T-helper 17 cell (primary cell): ENCODE measurements around the gene PIK3C2B. TPM values are rescaled to one million over a fixed set of nuclear protein-coding genes. Genes with fewer than 3 reads are reported as not detected.

Experiments used
- ATAC-seq: fragments of 150-1000 bp; cut with Tn5 transposase; 2 replicates; pipeline ENCODE4 v1.10.0; 2021; ENCODE audit warnings: mild to moderate bottlenecking, moderate library complexity
- DNase-seq, 3 donors: peaks; one replicate each; pipeline versions ENCODE4 v3.0.0 to v3.0.0-alpha.2; 2020 to 2021
- H3K9me3 ChIP-seq: one replicate; pipeline ENCODE4 v1.7.0; 2013; ENCODE audit warnings: low read length, mild to moderate bottlenecking; ENCODE audit not compliant: control insufficient read depth, poor library complexity, severe bottlenecking
- H3K27ac Mint-ChIP-seq: one replicate; pipeline ENCODE4 v1.8.0; 2022; ENCODE audit warnings: mild to moderate bottlenecking, moderate library complexity, mixed read lengths
- H3K27me3 Mint-ChIP-seq: one replicate; pipeline ENCODE4 v1.8.0; 2022; ENCODE audit warnings: mixed read lengths
- H3K36me3 Mint-ChIP-seq: one replicate; pipeline ENCODE4 v1.8.0; 2022; ENCODE audit warnings: low read depth, mixed read lengths
- H3K4me1 Mint-ChIP-seq: one replicate; pipeline ENCODE4 v1.8.0; 2022; ENCODE audit warnings: mild to moderate bottlenecking, mixed read lengths
- H3K4me3 Mint-ChIP-seq: one replicate; pipeline ENCODE4 v1.8.0; 2022; ENCODE audit warnings: mild to moderate bottlenecking, moderate library complexity, mixed read lengths
- total RNA-seq, 4 donors: library from RNA in 2 of 4; stranded (reverse) in 2 of 4; gene quantifications; one replicate each; pipeline ENCODE4 v1.2.3 and lab custom pipeline; 2022 to 2026

Gene PIK3C2B
- total RNA-seq, 2 donors from 2014 or later = 35.7 to 51.9 TPM

DNA sequence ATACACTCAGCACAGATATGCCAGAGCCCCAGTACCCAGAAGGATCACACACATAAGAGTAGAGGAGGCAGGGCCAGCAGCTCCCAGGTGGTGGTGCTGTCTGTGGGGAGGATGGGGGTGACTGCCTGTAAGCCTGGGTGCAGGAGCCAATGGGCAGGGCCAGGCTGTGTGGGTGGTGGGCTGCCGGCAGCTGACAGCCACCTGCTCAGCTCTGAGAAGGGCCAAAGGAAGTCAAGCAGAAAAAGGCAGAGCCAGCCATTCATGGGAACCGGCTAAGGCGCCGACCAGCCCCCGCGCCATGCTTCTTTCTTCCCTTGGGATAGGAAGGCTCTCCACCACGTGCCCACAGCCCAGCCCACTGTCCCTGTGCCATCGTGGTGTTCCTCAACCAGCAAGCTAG, 14.1 kb downstream of the PIK3C2B start:
- H3K27me3 Mint-ChIP-seq = no peaks in the 10 kb centered on the region
- no peak overlapping the region for H3K4me3 Mint-ChIP-seq
- peaks cover 2% of the 10 kb centered on the region for H3K36me3 Mint-ChIP-seq
- peak overlapping the region; percentile 92 for H3K27ac Mint-ChIP-seq
- DNase-seq (no peak), ATAC-seq (peak; percentile 38)
- peaks cover 68% of the 10 kb centered on the region for H3K4me1 Mint-ChIP-seq
- no peaks in the 10 kb centered on the region for H3K9me3 ChIP-seq

DNA sequence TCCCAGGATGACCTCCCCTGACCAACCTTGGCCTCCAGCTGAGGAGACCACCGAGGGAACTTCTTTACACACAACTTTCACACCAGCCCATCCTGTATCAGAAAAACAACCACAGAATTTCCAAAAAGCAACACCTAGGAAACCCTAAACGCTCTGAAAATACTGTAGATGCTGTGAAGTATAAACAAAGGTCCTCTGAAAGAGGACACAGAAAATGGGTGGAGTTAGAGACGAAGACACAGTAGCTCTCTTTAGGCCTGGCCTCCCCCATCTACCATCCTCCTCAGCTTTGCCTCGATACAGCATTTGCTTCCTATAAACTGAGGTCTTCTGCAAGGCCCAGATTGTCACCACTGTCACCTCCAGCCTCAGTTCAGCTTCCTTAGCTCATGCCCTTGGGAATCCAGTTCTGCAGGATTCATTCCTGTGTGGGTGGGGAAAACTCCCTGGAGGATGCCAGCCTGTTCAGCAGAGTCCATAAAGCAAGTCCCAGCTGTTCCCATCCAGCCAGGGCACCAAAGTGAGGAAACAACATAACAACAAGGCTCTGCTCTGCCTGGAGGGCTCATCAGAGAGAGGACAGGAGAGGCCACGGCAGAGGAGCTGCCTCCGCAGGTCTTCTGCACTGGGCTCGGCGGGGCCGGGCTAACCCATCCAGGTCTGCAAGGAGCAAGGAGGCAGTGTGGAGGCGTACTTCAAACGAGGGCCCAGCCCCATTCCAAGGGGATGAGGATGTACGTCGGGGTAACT, 15.0 kb downstream of the PIK3C2B start:
- H3K4me3 Mint-ChIP-seq = peak overlapping the region; percentile 12
- H3K36me3 Mint-ChIP-seq = peaks cover 4% of the 10 kb centered on the region
- no peak for ATAC-seq
- no peaks in the 10 kb centered on the region for H3K9me3 ChIP-seq
- H3K4me1 Mint-ChIP-seq = peaks cover 71% of the 10 kb centered on the region
- DNase-seq = no peak
- H3K27me3 Mint-ChIP-seq = no peaks in the 10 kb centered on the region
- H3K27ac Mint-ChIP-seq = peak overlapping the region; percentile 92

DNA sequence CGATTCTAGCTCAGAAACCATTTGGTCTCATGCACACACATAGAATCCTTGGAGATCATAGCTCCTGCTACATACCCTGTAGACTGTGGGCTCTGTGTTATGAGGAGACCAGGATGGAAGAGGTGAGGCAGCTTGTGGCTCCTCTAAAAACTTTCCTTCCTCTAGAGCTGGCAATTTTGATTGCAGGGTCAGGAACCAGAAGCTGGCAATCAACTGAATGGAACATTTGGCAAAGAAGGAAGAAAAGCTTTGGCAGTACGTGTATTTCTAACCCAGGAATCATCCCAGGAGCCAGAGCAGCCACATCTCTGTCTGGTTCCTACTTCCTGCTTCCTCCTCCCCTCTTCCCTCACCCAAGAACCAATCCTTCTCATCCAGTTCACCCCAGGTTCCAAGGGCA, 15.7 kb downstream of the PIK3C2B start:
- no peaks in the 10 kb centered on the region for H3K27me3 Mint-ChIP-seq
- ATAC-seq (no peak), DNase-seq (no peak)
- H3K27ac Mint-ChIP-seq = peak overlapping the region; percentile 92
- peaks cover 7% of the 10 kb centered on the region for H3K36me3 Mint-ChIP-seq
- H3K9me3 ChIP-seq = no peaks in the 10 kb centered on the region
- peak overlapping the region; percentile 12 for H3K4me3 Mint-ChIP-seq
- H3K4me1 Mint-ChIP-seq = peaks cover 75% of the 10 kb centered on the region

DNA sequence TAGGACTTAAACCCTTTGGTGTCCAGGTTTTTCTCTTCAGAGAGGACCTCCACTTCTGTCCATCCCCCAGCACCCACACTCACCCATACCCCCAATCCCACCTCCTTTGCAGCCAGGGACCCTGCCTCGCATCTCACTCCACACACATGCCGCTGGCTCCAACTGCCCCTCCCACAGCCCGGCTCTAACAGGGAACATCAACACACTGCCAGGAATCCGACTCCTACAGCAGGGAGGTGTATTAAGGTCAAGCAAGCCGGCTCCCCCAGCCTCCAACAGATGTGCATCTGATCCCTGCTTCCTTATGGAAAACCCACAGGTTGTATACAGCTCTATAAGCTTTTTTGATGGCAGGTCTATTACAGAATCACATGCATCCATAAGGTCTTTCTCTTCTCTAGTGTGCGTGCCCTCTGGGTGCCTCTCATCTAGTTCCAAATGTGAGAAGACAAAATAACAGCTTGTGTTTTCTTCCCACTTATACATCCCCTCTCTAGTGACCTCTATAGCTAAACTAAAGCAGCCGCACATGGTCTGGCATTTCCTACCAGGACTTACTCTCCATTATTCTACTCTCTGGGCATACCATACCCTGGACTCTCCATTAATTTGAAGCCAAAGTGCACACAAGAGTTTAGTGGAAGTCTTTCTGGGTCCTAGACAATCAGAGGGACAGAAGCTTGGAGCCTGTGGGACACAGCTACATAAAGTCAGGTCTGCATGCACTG, 16.3 kb downstream of the PIK3C2B start:
- H3K9me3 ChIP-seq = no peaks in the 10 kb centered on the region
- DNase-seq = no peak
- Mint-ChIP-seq H3K4me3 (peak overlapping the region; percentile 33), H3K27ac (peak overlapping the region; percentile 92), H3K36me3 (peaks cover 7% of the 10 kb centered on the region), H3K4me1 (peaks cover 75% of the 10 kb centered on the region), H3K27me3 (no peaks in the 10 kb centered on the region)
- no peak for ATAC-seq

DNA sequence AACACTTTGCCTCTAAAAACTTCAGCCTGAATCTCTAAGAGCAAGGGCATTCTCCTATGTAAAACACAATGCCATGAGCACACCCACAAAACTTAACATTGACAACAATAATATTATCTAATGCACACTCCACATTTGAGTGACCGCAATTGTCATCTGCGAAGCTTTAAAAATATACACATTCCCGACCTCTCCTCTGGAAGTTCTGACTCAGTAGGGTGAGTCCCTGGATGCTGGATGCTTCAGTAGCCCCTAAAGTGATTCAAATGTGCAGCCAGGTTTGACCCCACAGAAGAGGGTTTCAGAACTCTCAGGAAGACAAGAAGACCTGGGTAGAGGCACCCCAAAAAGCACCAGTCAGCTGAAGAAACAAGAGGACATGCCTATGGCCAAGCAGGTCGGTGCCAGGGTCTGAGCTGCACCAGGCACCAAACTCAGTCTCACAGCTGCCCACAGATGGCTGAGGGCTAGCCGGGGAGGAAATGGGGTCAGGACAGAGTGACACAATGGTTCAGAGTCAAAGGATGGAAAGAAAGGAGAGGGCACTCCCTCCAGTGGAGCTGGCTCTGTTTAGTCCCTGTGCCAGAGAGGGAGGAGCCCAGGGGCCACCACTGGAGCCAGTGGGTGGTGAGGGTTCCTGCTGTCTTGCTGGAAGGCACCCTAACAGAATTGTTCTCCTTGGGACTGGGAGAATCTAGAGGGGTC, 17.4 kb downstream of the PIK3C2B start:
- Mint-ChIP-seq H3K4me3 (peak overlapping the region; percentile 63), H3K36me3 (peaks cover 7% of the 10 kb centered on the region), H3K27ac (peak overlapping the region; percentile 92), H3K27me3 (no peaks in the 10 kb centered on the region), H3K4me1 (peaks cover 70% of the 10 kb centered on the region)
- ATAC-seq (no peak), DNase-seq (no peak)
- H3K9me3 ChIP-seq = no peaks in the 10 kb centered on the region

DNA sequence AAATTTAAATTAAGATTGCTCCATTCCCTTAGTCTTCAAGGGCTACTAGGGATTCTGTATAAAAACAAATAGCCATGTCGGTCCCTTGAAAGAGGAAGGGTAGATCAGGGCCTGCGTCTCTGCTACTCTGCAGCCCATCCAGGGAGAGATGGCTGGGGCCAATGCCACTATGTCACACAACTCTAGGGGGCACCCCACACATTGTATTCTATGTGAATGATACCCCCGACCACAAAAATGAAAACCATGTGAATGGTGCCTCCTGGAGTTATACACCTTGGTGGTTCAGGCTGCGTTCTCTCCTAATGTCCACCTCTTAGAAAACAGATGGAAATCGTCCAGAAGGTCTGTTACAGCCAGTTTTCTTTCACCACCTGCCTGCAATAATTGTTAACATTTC, 18.0 kb downstream of the PIK3C2B start:
- DNase-seq = no peak
- Mint-ChIP-seq H3K27ac (peak overlapping the region; percentile 54), H3K4me3 (no peak overlapping the region), H3K36me3 (peaks cover 7% of the 10 kb centered on the region), H3K4me1 (peaks cover 68% of the 10 kb centered on the region), H3K27me3 (no peaks in the 10 kb centered on the region)
- no peak for ATAC-seq
- no peaks in the 10 kb centered on the region for H3K9me3 ChIP-seq

DNA sequence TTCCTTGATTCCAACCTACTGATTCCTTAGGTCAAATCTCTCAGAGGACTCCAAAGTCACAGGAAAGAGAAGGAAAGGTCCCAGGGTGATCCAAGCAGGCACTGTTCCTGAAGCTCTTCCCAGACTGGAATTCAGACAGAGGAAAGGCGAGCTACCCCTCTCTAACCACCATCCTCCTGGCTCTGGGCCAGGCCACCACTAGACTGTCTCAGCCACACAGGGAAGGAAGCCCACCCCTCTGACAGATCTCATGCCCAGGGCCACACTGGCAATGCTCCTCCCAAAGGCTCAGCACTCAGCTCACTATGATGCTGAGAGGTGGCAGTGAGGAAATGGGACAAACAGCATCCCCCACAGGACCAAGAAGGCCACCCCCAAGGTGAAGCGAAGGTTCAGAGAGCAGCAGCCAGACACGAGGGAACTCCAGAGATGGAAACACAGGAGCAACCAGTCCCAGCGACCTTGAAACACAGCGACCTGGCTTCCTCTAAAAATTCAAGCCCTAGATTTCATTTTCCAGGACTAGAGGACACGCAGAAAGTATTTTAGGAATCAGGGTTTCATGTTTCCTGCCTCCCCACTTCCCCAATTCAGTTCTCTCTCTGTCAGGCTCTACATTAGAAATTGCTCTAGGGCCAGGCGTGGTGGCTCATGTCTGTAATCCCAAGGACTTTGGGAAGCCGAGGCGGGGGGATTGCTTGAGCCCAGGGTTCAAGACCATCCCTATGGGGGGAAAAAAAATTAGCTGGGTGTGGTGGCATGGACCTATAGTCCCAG, 18.8 kb downstream of the PIK3C2B start:
- ATAC-seq (no peak), DNase-seq (no peak)
- no peaks in the 10 kb centered on the region for H3K9me3 ChIP-seq
- H3K4me3 Mint-ChIP-seq = peak overlapping the region; percentile 31
- peaks cover 62% of the 10 kb centered on the region for H3K4me1 Mint-ChIP-seq
- H3K27ac Mint-ChIP-seq = peak overlapping the region; percentile 54
- no peaks in the 10 kb centered on the region for H3K27me3 Mint-ChIP-seq
- H3K36me3 Mint-ChIP-seq = peaks cover 7% of the 10 kb centered on the region

DNA sequence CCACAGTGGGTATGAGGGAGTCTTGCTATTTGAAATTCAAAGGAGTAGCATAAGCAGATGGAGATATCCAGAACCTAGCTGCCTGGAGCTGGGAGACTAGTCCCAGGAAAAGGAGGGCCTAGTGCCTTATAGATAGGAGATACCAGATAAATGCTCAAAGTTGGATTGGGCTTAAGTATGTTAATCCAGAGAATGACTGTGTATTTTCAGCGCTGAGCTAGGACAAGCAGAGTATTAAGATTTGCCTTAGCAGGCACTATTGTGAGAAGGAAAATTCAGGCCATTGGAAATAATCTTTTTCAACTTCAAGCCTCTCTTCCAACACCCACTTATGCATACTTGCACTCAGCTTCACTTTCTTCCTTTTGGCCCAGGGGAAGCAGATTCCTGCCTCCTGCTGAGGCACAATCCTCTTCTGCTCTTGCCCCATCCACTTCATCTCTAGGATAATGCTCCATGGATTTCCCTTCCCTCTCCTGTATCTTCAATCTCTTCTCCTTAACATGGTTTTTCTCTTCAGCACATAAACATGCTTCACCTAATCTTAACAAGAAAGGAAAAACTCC, 21.1 kb downstream of the PIK3C2B start:
- H3K9me3 ChIP-seq = no peaks in the 10 kb centered on the region
- Mint-ChIP-seq H3K4me1 (peaks cover 44% of the 10 kb centered on the region), H3K4me3 (no peak overlapping the region), H3K36me3 (peaks cover 5% of the 10 kb centered on the region), H3K27ac (peak overlapping the region; percentile 71), H3K27me3 (no peaks in the 10 kb centered on the region)
- ATAC-seq = no peak
- no peak for DNase-seq

DNA sequence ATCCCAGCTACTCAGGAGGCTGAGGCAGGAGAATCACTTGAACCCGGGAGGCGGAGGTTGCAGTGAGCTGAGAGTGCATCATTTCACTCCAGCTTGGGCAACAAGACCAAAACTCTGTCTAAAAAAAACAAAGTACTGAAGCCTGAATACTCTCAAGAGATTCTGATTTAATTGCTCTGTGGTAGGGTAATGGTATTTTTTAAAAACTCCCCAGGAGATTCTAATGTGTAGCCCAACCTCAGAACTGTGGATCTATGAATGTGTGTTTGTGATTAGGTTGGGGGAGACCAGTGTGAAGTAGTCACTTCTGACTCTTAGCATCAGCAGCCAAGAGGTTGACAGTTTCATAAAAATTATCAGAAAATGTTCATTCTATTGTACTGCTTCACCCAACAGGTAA, 21.9 kb downstream of the PIK3C2B start:
- Mint-ChIP-seq H3K4me3 (no peak overlapping the region), H3K4me1 (peaks cover 40% of the 10 kb centered on the region), H3K27ac (peak overlapping the region; percentile 71), H3K36me3 (peaks cover 7% of the 10 kb centered on the region), H3K27me3 (no peaks in the 10 kb centered on the region)
- H3K9me3 ChIP-seq = no peaks in the 10 kb centered on the region
- no peak for DNase-seq
- no peak for ATAC-seq

DNA sequence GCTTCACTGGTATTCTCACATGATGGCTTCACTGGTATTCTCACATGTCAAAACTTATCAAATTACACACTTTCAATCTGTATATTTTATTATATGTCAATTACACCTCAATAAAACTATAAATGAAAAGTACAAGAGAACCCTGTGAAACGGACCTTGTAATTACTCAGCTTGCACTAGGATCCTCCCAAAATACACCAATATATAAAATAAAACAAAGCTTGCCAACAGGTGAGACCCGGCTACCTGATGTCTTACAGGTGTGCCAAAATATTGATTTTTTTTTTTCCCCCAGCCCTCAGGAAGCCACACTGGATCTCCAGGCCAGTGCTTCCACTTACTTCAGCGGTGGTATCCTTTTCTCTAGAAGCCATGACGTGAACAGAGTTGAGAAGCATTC, 22.9 kb downstream of the PIK3C2B start:
- ATAC-seq = no peak
- H3K27ac Mint-ChIP-seq = no peak overlapping the region
- H3K4me1 Mint-ChIP-seq = peaks cover 31% of the 10 kb centered on the region
- DNase-seq = no peak
- no peaks in the 10 kb centered on the region for H3K27me3 Mint-ChIP-seq
- H3K36me3 Mint-ChIP-seq = peaks cover 7% of the 10 kb centered on the region
- H3K4me3 Mint-ChIP-seq = no peak overlapping the region
- no peaks in the 10 kb centered on the region for H3K9me3 ChIP-seq

DNA sequence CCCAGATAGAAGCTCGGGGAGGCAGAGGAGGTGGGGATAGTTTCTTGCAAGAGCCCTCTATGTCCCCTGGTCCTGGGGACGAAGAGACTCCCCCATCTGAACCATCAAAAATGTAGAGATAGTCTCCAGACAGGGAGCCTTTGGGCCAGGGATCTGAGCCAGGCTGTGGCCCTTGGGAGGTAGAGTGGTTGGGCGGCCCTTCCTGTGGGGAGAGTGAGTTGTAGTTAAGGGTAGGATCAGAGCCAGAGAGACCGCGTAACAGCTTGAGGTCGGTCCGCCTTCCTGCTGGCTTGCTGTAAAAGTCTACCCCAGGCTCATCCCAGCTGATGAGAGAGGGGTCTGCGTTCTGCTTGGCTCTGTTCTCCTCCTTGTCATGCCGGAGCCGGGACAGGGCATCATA, 25.3 kb downstream of the PIK3C2B start:
- peaks cover 3% of the 10 kb centered on the region for H3K36me3 Mint-ChIP-seq
- H3K4me3 Mint-ChIP-seq = no peak overlapping the region
- H3K27me3 Mint-ChIP-seq = no peaks in the 10 kb centered on the region
- peak overlapping the region; percentile 53 for H3K27ac Mint-ChIP-seq
- H3K4me1 Mint-ChIP-seq = peaks cover 23% of the 10 kb centered on the region
- no peak for ATAC-seq
- no peaks in the 10 kb centered on the region for H3K9me3 ChIP-seq
- no peak for DNase-seq

DNA sequence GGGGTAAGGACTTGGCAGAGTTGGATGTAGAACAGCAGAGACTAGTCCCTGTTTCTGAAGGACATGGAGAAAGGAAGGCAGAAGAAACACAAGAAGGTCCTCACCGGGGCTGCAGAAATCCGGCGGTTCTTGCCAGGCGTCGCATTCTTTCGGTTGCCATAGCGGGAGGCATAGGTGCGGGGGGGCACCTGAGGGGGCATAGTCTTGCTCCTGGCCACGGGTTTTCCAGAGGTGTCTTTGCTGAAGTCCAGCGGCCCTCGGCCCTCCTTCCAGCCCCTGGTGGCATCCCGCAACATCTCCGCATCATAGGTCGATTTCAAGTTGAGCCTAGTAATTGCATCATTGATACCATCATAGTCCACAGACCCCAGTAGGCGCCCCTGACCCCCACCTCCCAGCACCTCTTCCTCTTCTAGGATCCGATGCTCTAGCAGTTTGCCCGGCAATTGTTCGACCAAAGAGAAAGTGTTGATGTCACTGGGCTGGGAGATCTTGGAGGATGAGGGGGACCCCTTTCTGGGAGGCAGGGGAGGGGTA, 25.8 kb downstream of the PIK3C2B start:
- H3K27ac Mint-ChIP-seq = no peak overlapping the region

More for the DNA sequence above, 25.8 kb downstream of the PIK3C2B start:
- H3K4me1 Mint-ChIP-seq = peaks cover 26% of the 10 kb centered on the region
- no peak overlapping the region for H3K4me3 Mint-ChIP-seq
- ATAC-seq = no peak
- DNase-seq = no peak
- no peaks in the 10 kb centered on the region for H3K27me3 Mint-ChIP-seq
- H3K36me3 Mint-ChIP-seq = peaks cover 3% of the 10 kb centered on the region
- no peaks in the 10 kb centered on the region for H3K9me3 ChIP-seq
